ENCODE data around the gene APBB3.

DNA sequence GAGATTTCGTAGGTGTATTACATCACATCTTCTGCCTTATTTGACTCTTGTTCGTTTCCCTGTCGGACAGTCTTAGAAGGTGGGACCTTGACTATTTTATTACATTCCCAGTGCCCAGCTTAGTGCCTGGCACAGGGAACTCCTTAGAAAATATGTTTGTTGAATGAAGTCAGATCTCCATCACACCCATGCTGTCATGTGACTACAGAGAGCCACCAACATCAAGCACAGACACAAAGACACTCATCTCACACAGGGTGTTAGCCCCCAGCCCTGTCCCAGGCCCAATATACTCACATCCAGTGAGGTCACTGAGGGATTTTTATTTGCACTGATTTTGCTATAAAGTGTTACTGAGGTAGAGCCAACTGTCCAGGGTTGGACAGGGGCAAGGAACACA lies 6.4 kb downstream of the APBB3 start:
- TF ChIP-seq POLR2A (IDR thresholded peaks at IDR 0.05) = no peak
- TF ChIP-seq, protein P1, sequence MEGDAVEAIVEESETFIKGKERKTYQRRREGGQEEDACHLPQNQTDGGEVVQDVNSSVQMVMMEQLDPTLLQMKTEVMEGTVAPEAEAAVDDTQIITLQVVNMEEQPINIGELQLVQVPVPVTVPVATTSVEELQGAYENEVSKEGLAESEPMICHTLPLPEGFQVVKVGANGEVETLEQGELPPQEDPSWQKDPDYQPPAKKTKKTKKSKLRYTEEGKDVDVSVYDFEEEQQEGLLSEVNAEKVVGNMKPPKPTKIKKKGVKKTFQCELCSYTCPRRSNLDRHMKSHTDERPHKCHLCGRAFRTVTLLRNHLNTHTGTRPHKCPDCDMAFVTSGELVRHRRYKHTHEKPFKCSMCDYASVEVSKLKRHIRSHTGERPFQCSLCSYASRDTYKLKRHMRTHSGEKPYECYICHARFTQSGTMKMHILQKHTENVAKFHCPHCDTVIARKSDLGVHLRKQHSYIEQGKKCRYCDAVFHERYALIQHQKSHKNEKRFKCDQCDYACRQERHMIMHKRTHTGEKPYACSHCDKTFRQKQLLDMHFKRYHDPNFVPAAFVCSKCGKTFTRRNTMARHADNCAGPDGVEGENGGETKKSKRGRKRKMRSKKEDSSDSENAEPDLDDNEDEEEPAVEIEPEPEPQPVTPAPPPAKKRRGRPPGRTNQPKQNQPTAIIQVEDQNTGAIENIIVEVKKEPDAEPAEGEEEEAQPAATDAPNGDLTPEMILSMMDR (IDR thresholded peaks at IDR 0.05) = no peak
- TF ChIP-seq POLR2AphosphoS5 (IDR thresholded peaks at IDR 0.05) = no peak
- TF ChIP-seq EP300 (IDR thresholded peaks at IDR 0.05) = no peak
